Neutrophil (primary cell): Measurements from ENCODE around the gene FN1.
A peak's percentile ranks its signal among the peaks of the same experiment; 100 is the strongest.

Experiments
- H3K27ac ChIP-seq: fragments of 200-600 bp; sonication (generic); 2 replicates; pipeline ENCODE4 v1.5.1; 2016; ENCODE audit warnings: mild to moderate bottlenecking, moderate library complexity
- H3K27me3 ChIP-seq: fragments of 200-600 bp; sonication (generic); 2 replicates; pipeline ENCODE4 v1.6.0; 2016; ENCODE audit warnings: mild to moderate bottlenecking
- H3K36me3 ChIP-seq: fragments of 200-600 bp; sonication (generic); 2 replicates; pipeline ENCODE4 v1.5.1; 2017
- H3K4me1 ChIP-seq, 2 experiments: fragments of 200-600 bp in 1 of 2; sonication (generic) in 1 of 2; 1 replicate in 1 of 2; 2 replicates in 1 of 2; pipeline versions ENCODE4 v1.5.1 to v1.6.1; 2013 to 2016; ENCODE audit warnings: low read depth in 1 of 2, low read length in 1 of 2, mild to moderate bottlenecking in 1 of 2, moderate library complexity in 1 of 2; ENCODE audit not compliant: control insufficient read depth in 1 of 2, insufficient read depth in 1 of 2
- H3K4me3 ChIP-seq, 2 experiments: fragments of 200-600 bp in 1 of 2; sonication (generic) in 1 of 2; 1 replicate in 1 of 2; 2 replicates in 1 of 2; pipeline ENCODE4 v1.5.1; 2013 to 2016; ENCODE audit warnings: low read depth in 1 of 2, low read length in 1 of 2, mild to moderate bottlenecking in 1 of 2, moderate library complexity in 1 of 2
- H3K9me3 ChIP-seq: fragments of 200-600 bp; sonication (generic); 2 replicates; pipeline ENCODE4 v1.5.1; 2016
- TF ChIP-seq, protein P1 (sequence below): fragments of 200-600 bp; sonication (generic); IDR thresholded peaks from 2 replicates; pipeline ENCODE4 v1.5.1; 2016; ENCODE audit warnings: antibody characterized with exemption

FN1 gene

DNA sequence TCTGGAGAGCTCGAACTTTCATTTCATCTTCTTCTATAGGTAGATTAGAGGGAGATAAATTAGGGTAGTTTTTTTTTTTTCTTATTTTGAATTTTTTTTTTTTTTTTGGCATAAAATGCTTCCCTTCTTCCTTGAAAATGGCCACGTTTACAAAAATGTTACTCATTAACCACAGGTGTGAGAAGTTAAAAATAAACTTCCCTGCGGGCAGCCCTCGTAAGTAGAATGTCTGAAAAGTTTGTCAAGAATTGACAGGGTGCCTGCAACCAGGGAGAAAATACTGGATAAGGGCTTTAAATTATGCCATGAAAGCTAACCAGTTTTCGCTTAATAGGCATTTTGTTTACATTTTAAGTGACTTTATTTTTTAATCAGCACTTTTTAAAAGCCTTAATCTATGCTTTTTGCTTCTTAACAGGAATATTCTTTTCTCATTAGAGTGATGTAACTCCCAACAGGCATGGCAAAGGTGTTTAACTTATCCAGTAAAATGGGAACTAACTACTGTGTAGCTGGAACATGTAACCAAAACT, 4.2 kb upstream of the FN1 start:
- H3K27ac ChIP-seq: no peak overlapping the region
- H3K9me3 ChIP-seq: no peaks in the 10 kb centered on the region
- no peaks in the 10 kb centered on the region for H3K36me3 ChIP-seq
- TF ChIP-seq, protein P1, sequence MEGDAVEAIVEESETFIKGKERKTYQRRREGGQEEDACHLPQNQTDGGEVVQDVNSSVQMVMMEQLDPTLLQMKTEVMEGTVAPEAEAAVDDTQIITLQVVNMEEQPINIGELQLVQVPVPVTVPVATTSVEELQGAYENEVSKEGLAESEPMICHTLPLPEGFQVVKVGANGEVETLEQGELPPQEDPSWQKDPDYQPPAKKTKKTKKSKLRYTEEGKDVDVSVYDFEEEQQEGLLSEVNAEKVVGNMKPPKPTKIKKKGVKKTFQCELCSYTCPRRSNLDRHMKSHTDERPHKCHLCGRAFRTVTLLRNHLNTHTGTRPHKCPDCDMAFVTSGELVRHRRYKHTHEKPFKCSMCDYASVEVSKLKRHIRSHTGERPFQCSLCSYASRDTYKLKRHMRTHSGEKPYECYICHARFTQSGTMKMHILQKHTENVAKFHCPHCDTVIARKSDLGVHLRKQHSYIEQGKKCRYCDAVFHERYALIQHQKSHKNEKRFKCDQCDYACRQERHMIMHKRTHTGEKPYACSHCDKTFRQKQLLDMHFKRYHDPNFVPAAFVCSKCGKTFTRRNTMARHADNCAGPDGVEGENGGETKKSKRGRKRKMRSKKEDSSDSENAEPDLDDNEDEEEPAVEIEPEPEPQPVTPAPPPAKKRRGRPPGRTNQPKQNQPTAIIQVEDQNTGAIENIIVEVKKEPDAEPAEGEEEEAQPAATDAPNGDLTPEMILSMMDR: no peak
- H3K4me3 ChIP-seq: no peak overlapping the region
- peaks cover 5 to 19% of the 10 kb centered on the region in 2 experiments for H3K4me1 ChIP-seq
- peaks cover 92% of the 10 kb centered on the region for H3K27me3 ChIP-seq

DNA sequence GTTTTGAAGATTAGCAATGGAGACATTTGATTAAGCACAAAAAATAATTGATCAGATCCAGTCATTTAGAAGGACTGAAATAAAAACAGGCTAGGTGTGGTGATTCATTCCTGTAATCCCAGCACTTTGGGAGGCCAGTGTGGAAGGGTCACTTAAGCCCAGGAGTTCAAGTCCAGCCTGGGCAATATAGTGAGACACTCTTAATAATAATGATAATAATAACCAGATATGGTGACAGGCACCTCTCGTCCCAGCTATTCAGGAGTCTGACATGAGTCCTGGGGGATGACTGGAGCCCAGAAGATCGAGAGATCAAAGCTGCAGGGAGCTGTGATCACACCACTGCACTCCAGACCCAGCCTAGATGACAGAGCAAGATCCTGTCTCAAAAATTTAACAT, 3.5 kb upstream of the FN1 start:
- TF ChIP-seq, protein P1: no peak
- Histone ChIP-seq H3K9me3 (no peaks in the 10 kb centered on the region), H3K4me1 (peaks cover 5 to 19% of the 10 kb centered on the region in 2 experiments), H3K27me3 (peaks cover 93% of the 10 kb centered on the region), H3K36me3 (no peaks in the 10 kb centered on the region), H3K4me3 (no peak overlapping the region), H3K27ac (no peak overlapping the region)

DNA sequence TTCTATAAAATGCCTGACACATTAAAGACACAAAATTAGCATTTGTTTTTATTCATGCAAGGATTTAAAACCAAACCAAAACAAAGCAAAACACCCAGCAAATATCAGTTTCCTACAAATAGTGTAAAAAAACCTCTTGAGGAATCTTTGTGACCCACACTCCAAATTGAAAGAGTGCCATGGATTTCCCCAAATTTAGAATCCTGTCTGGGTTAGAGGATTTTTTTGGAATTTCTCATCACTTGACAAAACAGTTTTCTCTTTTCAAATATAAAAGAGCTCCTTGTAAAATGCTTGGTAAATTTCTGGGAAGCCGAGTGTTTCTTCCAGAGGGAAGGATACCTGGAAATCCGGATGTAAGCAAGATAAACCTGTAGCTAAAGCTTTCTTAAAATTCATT, 1.7 kb upstream of the FN1 start:
- Histone ChIP-seq H3K4me3 (no peak overlapping the region), H3K36me3 (no peaks in the 10 kb centered on the region), H3K4me1 (peaks cover 5 to 19% of the 10 kb centered on the region in 2 experiments), H3K9me3 (no peaks in the 10 kb centered on the region), H3K27me3 (peaks cover 96% of the 10 kb centered on the region), H3K27ac (no peak overlapping the region)
- TF ChIP-seq, protein P1: no peak

DNA sequence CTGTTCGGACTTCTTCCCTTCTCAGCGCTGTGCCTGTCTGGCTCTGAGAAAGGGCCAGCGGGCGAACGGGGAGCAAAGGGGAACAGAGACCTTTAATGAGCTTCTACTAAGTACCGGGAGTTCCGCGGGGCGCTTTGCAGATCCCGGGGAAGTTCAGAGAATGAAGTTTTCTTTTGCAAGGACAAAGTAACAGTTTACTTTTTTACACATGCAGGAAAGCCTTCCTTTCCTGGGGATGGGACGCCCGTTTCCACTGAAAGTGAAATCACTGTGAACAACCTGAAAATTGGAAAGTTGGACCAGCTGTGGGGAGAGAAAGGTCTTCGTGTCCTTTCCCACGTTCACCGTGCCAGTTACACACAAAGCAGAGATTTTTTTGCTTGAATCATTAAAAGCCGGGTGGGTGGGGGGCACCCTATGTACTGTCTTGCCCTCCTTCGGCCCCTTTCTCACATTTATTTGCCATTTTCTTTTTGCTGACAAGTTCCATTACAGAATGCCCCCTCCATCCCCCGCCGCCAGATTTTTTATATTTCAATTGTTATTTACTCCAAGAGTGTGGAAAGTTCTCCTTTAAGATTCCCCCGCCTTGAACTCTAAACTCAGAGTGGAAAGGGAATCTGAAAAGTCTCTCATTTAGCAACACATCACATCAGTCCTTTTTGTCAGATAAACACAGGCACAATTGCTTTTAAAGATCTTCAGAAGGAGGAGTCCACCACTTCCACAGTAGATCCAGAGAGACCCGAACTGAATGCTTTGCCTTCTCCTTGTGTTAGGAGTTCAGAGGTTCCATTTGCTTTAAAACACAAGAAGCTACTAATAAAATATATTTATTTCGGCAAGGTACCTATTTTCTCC, 1.1 kb upstream of the FN1 start:
- H3K27me3 ChIP-seq: peaks cover 97% of the 10 kb centered on the region
- no peak overlapping the region for H3K27ac ChIP-seq
- H3K4me1 ChIP-seq: peaks cover 5 to 19% of the 10 kb centered on the region in 2 experiments
- no peaks in the 10 kb centered on the region for H3K36me3 ChIP-seq
- TF ChIP-seq, protein P1: no peak
- peak overlapping the region in 1 of 2 experiments; percentile 21 for H3K4me3 ChIP-seq
- H3K9me3 ChIP-seq: no peaks in the 10 kb centered on the region

DNA sequence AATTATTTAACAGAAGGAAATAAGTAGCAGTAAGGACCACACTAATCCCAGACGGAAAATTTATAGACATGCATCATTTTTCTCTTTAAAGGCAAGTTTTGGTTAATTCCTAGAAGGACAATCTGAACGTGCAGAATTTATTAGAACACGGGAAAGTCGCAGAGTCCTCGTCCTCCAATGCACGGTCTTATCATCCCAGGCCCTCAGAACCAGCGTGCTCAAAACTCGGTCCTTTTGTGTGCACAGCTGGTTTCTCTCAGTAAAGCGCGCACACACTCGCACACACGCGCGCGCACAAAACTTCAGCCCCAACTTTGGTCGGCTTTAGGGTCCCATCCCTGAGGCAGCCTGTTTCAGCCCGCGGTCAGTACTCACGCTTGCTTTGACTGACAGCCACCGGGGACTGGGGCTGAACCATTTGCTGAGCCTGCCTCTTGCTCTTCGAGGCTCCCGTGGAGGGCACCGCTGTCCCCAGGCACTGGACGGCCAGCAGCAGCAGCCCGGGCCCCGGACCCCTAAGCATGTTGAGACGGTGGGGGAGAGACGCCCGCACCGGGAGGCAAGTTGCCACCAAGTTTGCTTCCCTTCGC, 493 bp downstream of the FN1 start:
- peaks cover 5 to 13% of the 10 kb centered on the region in 2 experiments for H3K4me1 ChIP-seq
- TF ChIP-seq, protein P1: no peak
- H3K4me3 ChIP-seq: no peak overlapping the region
- no peaks in the 10 kb centered on the region for H3K36me3 ChIP-seq
- H3K27ac ChIP-seq: no peak overlapping the region
- H3K9me3 ChIP-seq: no peaks in the 10 kb centered on the region
- peaks cover 100% of the 10 kb centered on the region for H3K27me3 ChIP-seq
